ENCODE data around the gene COP1.
"Not testable (repeated sequence)": the region's sequence is repeated elsewhere in the genome, so short reads cannot be mapped to it uniquely, and the experiment has no call there.

Gene COP1

GRCh38 chr1:176051902-176052518 is 155.1 kb downstream of the COP1 start:
- no peak for DNase-seq
- intact Hi-C loops (cut with DNase I): no loop called here

- DNase-seq: no peak
- intact Hi-C loops (cut with DNase I): no loop called here
These were observed 155.7 kb downstream of the COP1 start for GRCh38 chr1:176051402-176051801.

- no peak for DNase-seq
- intact Hi-C loops (cut with DNase I): no loop called here
These were observed 157.5 kb downstream of the COP1 start for GRCh38 chr1:176049582-176049981.

GRCh38 chr1:176046926-176047325 is 160.2 kb downstream of the COP1 start:
- no peak for DNase-seq
- intact Hi-C loops (cut with DNase I): no loop called here

- intact Hi-C loops (cut with DNase I): no loop called here
- no peak for DNase-seq
These were observed 163.5 kb downstream of the COP1 start for GRCh38 chr1:176043537-176043936.

- intact Hi-C loops (cut with DNase I): no loop called here
- DNase-seq: no peak
These were observed 173.2 kb downstream of the COP1 start for GRCh38 chr1:176033881-176034280.

GRCh38 chr1:176033474-176033873 is 173.6 kb downstream of the COP1 start:
- intact Hi-C loops (cut with DNase I): no loop called here
- no peak for DNase-seq

- no peak for DNase-seq
These were observed 174.9 kb downstream of the COP1 start for GRCh38 chr1:176032040-176032645.

GRCh38 chr1:176029609-176030008 is 177.5 kb downstream of the COP1 start:
- DNase-seq: no peak
- intact Hi-C loops (cut with DNase I): no loop called here

More at GRCh38 chr1:176032040-176032645, 174.9 kb downstream of the COP1 start:
- intact Hi-C loops (cut with DNase I): no loop called here

GRCh38 chr1:176029155-176029554 is 177.9 kb downstream of the COP1 start:
- intact Hi-C loops (cut with DNase I): no loop called here
- DNase-seq: no peak

GRCh38 chr1:176027934-176028333 is 179.2 kb downstream of the COP1 start:
- intact Hi-C loops (cut with DNase I); DNase-seq: not testable (repeated sequence)

GRCh38 chr1:176022574-176022973 is 184.5 kb downstream of the COP1 start:
- DNase-seq: no peak
- intact Hi-C loops (cut with DNase I): no loop called here

GRCh38 chr1:176017722-176018121 is 189.4 kb downstream of the COP1 start:
- intact Hi-C loops (cut with DNase I): no loop called here

GRCh38 chr1:176009951-176010350 is 197.1 kb downstream of the COP1 start:
- no peak for DNase-seq
- intact Hi-C loops (cut with DNase I): no loop called here

More at GRCh38 chr1:176017722-176018121, 189.4 kb downstream of the COP1 start:
- no peak for DNase-seq

GRCh38 chr1:176007756-176008389 is 199.2 kb downstream of the COP1 start:
- intact Hi-C loops (cut with DNase I): not testable (repeated sequence)

GRCh38 chr1:175994660-175995059 is 212.4 kb downstream of the COP1 start:
- DNase-seq; intact Hi-C loops (cut with DNase I): not testable (repeated sequence)

More at GRCh38 chr1:176007756-176008389, 199.2 kb downstream of the COP1 start:
- peak in 1 of 10 donors; percentile 77 for DNase-seq

- peak in 1 of 10 donors; percentile 55 for DNase-seq
- intact Hi-C loops (cut with DNase I): not testable (repeated sequence)
These were observed 214.3 kb downstream of the COP1 start for GRCh38 chr1:175992825-175993224.

GRCh38 chr1:175992202-175992601 is 214.9 kb downstream of the COP1 start:
- DNase-seq: peak in 1 of 10 donors; percentile 59
- intact Hi-C loops (cut with DNase I): not testable (repeated sequence)

- intact Hi-C loops (cut with DNase I): no loop called here
- no peak for DNase-seq
These were observed 222.3 kb downstream of the COP1 start for GRCh38 chr1:175984813-175985212.

GRCh38 chr1:175984057-175984812 is 222.9 kb downstream of the COP1 start:
- peak in 1 of 10 donors; percentile 40 for DNase-seq

GRCh38 chr1:175983363-175983762 is 223.7 kb downstream of the COP1 start:
- intact Hi-C loops (cut with DNase I); DNase-seq: not testable (repeated sequence)

More at GRCh38 chr1:175984057-175984812, 222.9 kb downstream of the COP1 start:
- intact Hi-C loops (cut with DNase I): no loop called here

Data from posterior cingulate gyrus (tissue), 11 donors.